Measurements from ENCODE around the gene GLT8D1.
"Not testable (repeated sequence)": the region's sequence is repeated elsewhere in the genome, so short reads cannot be mapped to it uniquely, and the experiment has no call there.

GLT8D1 gene

GRCh38 chr3:52678265-52679198 lies 27.1 kb downstream of the GLT8D1 start:
- H3K36me3 ChIP-seq (ENCODE audit: control insufficient read depth, insufficient read depth, low read length) = peaks cover 64% of the 10 kb centered on the region
- peaks cover 4% of the 10 kb centered on the region; the same call in 1 of the 2 replicates for H3K4me1 ChIP-seq (ENCODE audit: control insufficient read depth, insufficient read depth, low read length)
- H3K4me3 ChIP-seq (ENCODE audit: low read depth, low read length) = no peak overlapping the region
- H3K27ac ChIP-seq (ENCODE audit: low read depth, low read length) = no peak overlapping the region
- H3K9me3 ChIP-seq (ENCODE audit: control insufficient read depth, insufficient read depth, low read length) = no peaks in the 10 kb centered on the region
- no peaks in the 10 kb centered on the region for H3K27me3 ChIP-seq (ENCODE audit: control insufficient read depth, insufficient read depth, low read length)
- H3K9ac ChIP-seq (ENCODE audit: low read depth, low read length) = no peak overlapping the region

GRCh38 chr3:52676201-52676600 lies 29.4 kb downstream of the GLT8D1 start:
- H3K9ac ChIP-seq (ENCODE audit: low read depth, low read length); H3K27me3 ChIP-seq (ENCODE audit: control insufficient read depth, insufficient read depth, low read length); H3K9me3 ChIP-seq (ENCODE audit: control insufficient read depth, insufficient read depth, low read length); H3K4me3 ChIP-seq (ENCODE audit: low read depth, low read length); H3K27ac ChIP-seq (ENCODE audit: low read depth, low read length); H3K4me1 ChIP-seq (ENCODE audit: control insufficient read depth, insufficient read depth, low read length): not testable (repeated sequence)
- H3K36me3 ChIP-seq (ENCODE audit: control insufficient read depth, insufficient read depth, low read length) = peaks cover 76% of the 10 kb centered on the region

- no peaks in the 10 kb centered on the region for H3K27me3 ChIP-seq (ENCODE audit: control insufficient read depth, insufficient read depth, low read length)
- H3K4me3 ChIP-seq (ENCODE audit: low read depth, low read length) = no peak overlapping the region
- no peak overlapping the region for H3K27ac ChIP-seq (ENCODE audit: low read depth, low read length)
- H3K9ac ChIP-seq (ENCODE audit: low read depth, low read length) = no peak overlapping the region
- H3K9me3 ChIP-seq (ENCODE audit: control insufficient read depth, insufficient read depth, low read length) = no peaks in the 10 kb centered on the region
- peaks cover 65% of the 10 kb centered on the region for H3K36me3 ChIP-seq (ENCODE audit: control insufficient read depth, insufficient read depth, low read length)
- H3K4me1 ChIP-seq (ENCODE audit: control insufficient read depth, insufficient read depth, low read length) = peaks cover 8% of the 10 kb centered on the region; the same call in 1 of the 2 replicates
Observed at GRCh38 chr3:52671676-52672075, 33.9 kb downstream of the GLT8D1 start.

GRCh38 chr3:52670621-52671521 lies 34.7 kb downstream of the GLT8D1 start:
- peaks cover 64% of the 10 kb centered on the region for H3K36me3 ChIP-seq (ENCODE audit: control insufficient read depth, insufficient read depth, low read length)
- peak overlapping the region; percentile 31 for H3K27ac ChIP-seq (ENCODE audit: low read depth, low read length)
- H3K9me3 ChIP-seq (ENCODE audit: control insufficient read depth, insufficient read depth, low read length) = no peaks in the 10 kb centered on the region
- no peak overlapping the region for H3K4me3 ChIP-seq (ENCODE audit: low read depth, low read length)
- no peak overlapping the region for H3K9ac ChIP-seq (ENCODE audit: low read depth, low read length)
- H3K27me3 ChIP-seq (ENCODE audit: control insufficient read depth, insufficient read depth, low read length) = no peaks in the 10 kb centered on the region
- H3K4me1 ChIP-seq (ENCODE audit: control insufficient read depth, insufficient read depth, low read length) = peaks cover 8% of the 10 kb centered on the region; the same call in 1 of the 2 replicates

GRCh38 chr3:52663098-52663497 lies 42.5 kb downstream of the GLT8D1 start:
- H3K9me3 ChIP-seq (ENCODE audit: control insufficient read depth, insufficient read depth, low read length) = no peaks in the 10 kb centered on the region
- no peak overlapping the region for H3K27ac ChIP-seq (ENCODE audit: low read depth, low read length)
- no peak overlapping the region for H3K9ac ChIP-seq (ENCODE audit: low read depth, low read length)
- no peaks in the 10 kb centered on the region for H3K27me3 ChIP-seq (ENCODE audit: control insufficient read depth, insufficient read depth, low read length)
- H3K4me1 ChIP-seq (ENCODE audit: control insufficient read depth, insufficient read depth, low read length) = no peaks in the 10 kb centered on the region
- no peak overlapping the region for H3K4me3 ChIP-seq (ENCODE audit: low read depth, low read length)
- H3K36me3 ChIP-seq (ENCODE audit: control insufficient read depth, insufficient read depth, low read length) = peaks cover 77% of the 10 kb centered on the region

GRCh38 chr3:52660046-52660445 lies 45.5 kb downstream of the GLT8D1 start:
- H3K27me3 ChIP-seq (ENCODE audit: control insufficient read depth, insufficient read depth, low read length) = no peaks in the 10 kb centered on the region
- H3K4me3 ChIP-seq (ENCODE audit: low read depth, low read length) = no peak overlapping the region
- H3K4me1 ChIP-seq (ENCODE audit: control insufficient read depth, insufficient read depth, low read length) = peaks cover 4% of the 10 kb centered on the region; the same call in 1 of the 2 replicates
- H3K9ac ChIP-seq (ENCODE audit: low read depth, low read length) = no peak overlapping the region
- H3K36me3 ChIP-seq (ENCODE audit: control insufficient read depth, insufficient read depth, low read length) = peaks cover 77% of the 10 kb centered on the region
- H3K27ac ChIP-seq (ENCODE audit: low read depth, low read length) = no peak overlapping the region
- no peaks in the 10 kb centered on the region for H3K9me3 ChIP-seq (ENCODE audit: control insufficient read depth, insufficient read depth, low read length)

- H3K9ac ChIP-seq (ENCODE audit: low read depth, low read length) = no peak overlapping the region
- peaks cover 86% of the 10 kb centered on the region for H3K36me3 ChIP-seq (ENCODE audit: control insufficient read depth, insufficient read depth, low read length)
- peaks cover 4% of the 10 kb centered on the region; the same call in 1 of the 2 replicates for H3K4me1 ChIP-seq (ENCODE audit: control insufficient read depth, insufficient read depth, low read length)
- no peak overlapping the region for H3K27ac ChIP-seq (ENCODE audit: low read depth, low read length)
- no peak overlapping the region for H3K4me3 ChIP-seq (ENCODE audit: low read depth, low read length)
- no peaks in the 10 kb centered on the region for H3K9me3 ChIP-seq (ENCODE audit: control insufficient read depth, insufficient read depth, low read length)
- H3K27me3 ChIP-seq (ENCODE audit: control insufficient read depth, insufficient read depth, low read length) = no peaks in the 10 kb centered on the region
Observed at GRCh38 chr3:52655895-52656294, 49.7 kb downstream of the GLT8D1 start.

- H3K4me1 ChIP-seq (ENCODE audit: control insufficient read depth, insufficient read depth, low read length) = peaks cover 4% of the 10 kb centered on the region; the same call in 1 of the 2 replicates
- H3K36me3 ChIP-seq (ENCODE audit: control insufficient read depth, insufficient read depth, low read length) = peaks cover 87% of the 10 kb centered on the region
- H3K27me3 ChIP-seq (ENCODE audit: control insufficient read depth, insufficient read depth, low read length) = no peaks in the 10 kb centered on the region
- H3K9ac ChIP-seq (ENCODE audit: low read depth, low read length) = no peak overlapping the region
- H3K4me3 ChIP-seq (ENCODE audit: low read depth, low read length) = no peak overlapping the region
- no peak overlapping the region for H3K27ac ChIP-seq (ENCODE audit: low read depth, low read length)
- no peaks in the 10 kb centered on the region for H3K9me3 ChIP-seq (ENCODE audit: control insufficient read depth, insufficient read depth, low read length)
Observed at GRCh38 chr3:52651592-52651991, 54.0 kb downstream of the GLT8D1 start.

GRCh38 chr3:52650439-52650838 lies 55.2 kb downstream of the GLT8D1 start:
- Histone ChIP-seq H3K4me1 (ENCODE audit: control insufficient read depth, insufficient read depth, low read length) (no peaks in the 10 kb centered on the region), H3K27ac (ENCODE audit: low read depth, low read length) (no peak overlapping the region), H3K27me3 (ENCODE audit: control insufficient read depth, insufficient read depth, low read length) (no peaks in the 10 kb centered on the region), H3K9ac (ENCODE audit: low read depth, low read length) (no peak overlapping the region), H3K9me3 (ENCODE audit: control insufficient read depth, insufficient read depth, low read length) (no peaks in the 10 kb centered on the region), H3K36me3 (ENCODE audit: control insufficient read depth, insufficient read depth, low read length) (peaks cover 89% of the 10 kb centered on the region), H3K4me3 (ENCODE audit: low read depth, low read length) (no peak overlapping the region)

GRCh38 chr3:52649461-52650210 lies 56.0 kb downstream of the GLT8D1 start:
- Histone ChIP-seq H3K4me3 (ENCODE audit: low read depth, low read length) (no peak overlapping the region), H3K27ac (ENCODE audit: low read depth, low read length) (no peak overlapping the region), H3K9ac (ENCODE audit: low read depth, low read length) (no peak overlapping the region), H3K27me3 (ENCODE audit: control insufficient read depth, insufficient read depth, low read length) (no peaks in the 10 kb centered on the region), H3K4me1 (ENCODE audit: control insufficient read depth, insufficient read depth, low read length) (no peaks in the 10 kb centered on the region), H3K36me3 (ENCODE audit: control insufficient read depth, insufficient read depth, low read length) (peaks cover 89% of the 10 kb centered on the region), H3K9me3 (ENCODE audit: control insufficient read depth, insufficient read depth, low read length) (no peaks in the 10 kb centered on the region)

All from HUES48 (cell line).